Natural killer cell (primary cell): ENCODE measurements around the gene COL25A1. TPM values are rescaled to one million over a fixed set of nuclear protein-coding genes. Genes with fewer than 3 reads are reported as not detected.

ENCODE experiments used
- ATAC-seq, 3 donors: fragments of 150-1000 bp in 2 of 3; fragments of 200-7000 bp in 1 of 3; cut with Tn5 transposase; 1 replicate in 1 of 3; 2 replicates in 2 of 3; pipeline ENCODE4 v1.10.0; 2021; ENCODE audit warnings: mild to moderate bottlenecking in 2 of 3, moderate library complexity in 2 of 3
- DNase-seq, 2 donors: peaks; one replicate each; pipeline versions ENCODE4 v3.0.0 to v3.0.0-alpha.2; 2013 to 2021; ENCODE audit warnings: mixed read lengths in 1 of 2
- H3K27ac ChIP-seq: one replicate; pipeline ENCODE4 v1.5.1; 2013; ENCODE audit warnings: mild to moderate bottlenecking, low read length
- H3K27me3 ChIP-seq: one replicate; pipeline ENCODE4 v1.6.1; 2013; ENCODE audit warnings: low read length; ENCODE audit not compliant: control insufficient read depth, insufficient read depth
- H3K36me3 ChIP-seq: one replicate; pipeline ENCODE4 v1.6.1; 2013; ENCODE audit warnings: low read length; ENCODE audit not compliant: control insufficient read depth, insufficient read depth
- H3K4me1 ChIP-seq: one replicate; pipeline ENCODE4 v1.6.1; 2013; ENCODE audit warnings: low read length; ENCODE audit not compliant: control insufficient read depth, insufficient read depth
- H3K4me3 ChIP-seq: one replicate; pipeline ENCODE4 v1.5.1; 2013; ENCODE audit warnings: low read length
- H3K9me3 ChIP-seq: one replicate; pipeline ENCODE4 v1.6.1; 2013; ENCODE audit warnings: low read length; ENCODE audit not compliant: control insufficient read depth, insufficient read depth
- H3K27ac Mint-ChIP-seq, 2 donors: one replicate each; pipeline ENCODE4 v1.8.0; 2022; ENCODE audit warnings: mild to moderate bottlenecking in 2 of 2, mixed read lengths in 2 of 2, moderate library complexity in 1 of 2
- H3K27me3 Mint-ChIP-seq, 2 donors: one replicate each; pipeline ENCODE4 v1.8.0; 2022; ENCODE audit warnings: low read depth in 2 of 2, mixed read lengths in 2 of 2
- H3K36me3 Mint-ChIP-seq: one replicate; pipeline ENCODE4 v1.8.0; 2022; ENCODE audit warnings: mixed read lengths
- H3K4me1 Mint-ChIP-seq, 2 donors: one replicate each; pipeline ENCODE4 v1.8.0; 2022; ENCODE audit warnings: mixed read lengths in 2 of 2
- H3K4me3 Mint-ChIP-seq: one replicate; pipeline ENCODE4 v1.8.0; 2022; ENCODE audit warnings: mild to moderate bottlenecking, moderate library complexity, mixed read lengths
- H3K9me3 Mint-ChIP-seq, 2 donors: one replicate each; pipeline ENCODE4 v1.8.0; 2022; ENCODE audit warnings: mixed read lengths in 2 of 2
- WGBS: methylation state at CpG from one replicate; pipeline ENCODE4 v1.1.7; 2013; ENCODE audit warnings: missing lambda C conversion rate; ENCODE audit not compliant: insufficient coverage; 5-methylcytosine and 5-hydroxymethylcytosine counted together
- intact Hi-C: fragments of 100-400 bp; cut with micrococcal nuclease; formaldehyde crosslinking; loops from one replicate; pipeline ENCODE4 v1.14.2; 2022
- total RNA-seq, 4 donors: library from RNA; stranded (reverse); fragments of 120-200 nt in 1 of 4; gene quantifications; one replicate each; pipeline versions ENCODE4 v1.2.3 to v1.2.4, GENCODE V29; 2013 to 2022
- TF ChIP-seq, protein P1 (sequence below): fragments of 200-600 bp; IDR thresholded peaks from one replicate; pipeline ENCODE4 v1.8.0; 2022; ENCODE audit warnings: antibody characterized with exemption

The COL25A1 gene
- total RNA-seq, 3 donors from 2014 or later (not counting 1 experiment from before 2014, with no cell fraction given), result 0.08 TPM; not detected in 2

DNA sequence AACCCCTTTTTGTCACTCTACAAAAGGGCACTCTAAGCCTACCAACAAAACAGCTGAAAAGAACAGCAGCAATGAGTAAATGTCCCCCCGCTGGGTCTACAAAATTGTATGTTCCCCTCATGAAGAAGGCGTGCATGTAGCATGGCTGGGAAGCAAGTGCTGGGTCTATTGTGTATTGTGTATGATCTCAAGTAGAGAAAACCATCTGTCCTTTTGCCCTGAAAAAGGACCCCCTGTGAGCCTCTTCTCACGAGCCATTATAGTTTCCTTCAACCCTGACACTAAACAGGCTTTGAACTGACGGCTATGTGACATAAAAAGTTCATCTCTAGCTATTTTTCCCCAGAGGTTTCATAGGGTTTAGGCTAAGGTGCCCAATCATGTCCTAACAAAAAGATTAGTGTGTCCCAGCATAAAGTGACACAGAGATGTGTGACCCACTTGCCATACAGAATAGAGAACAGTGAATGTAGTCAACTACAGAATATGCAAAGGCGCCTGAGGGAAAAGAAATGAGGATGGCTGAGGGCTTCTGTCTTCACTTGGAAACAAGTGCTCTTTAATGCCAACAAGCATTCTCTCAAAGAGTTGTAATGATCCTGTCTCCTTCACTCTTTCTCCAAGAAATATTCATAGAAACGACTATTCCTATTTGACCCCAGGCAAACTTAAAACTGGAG, 27.3 kb downstream of the COL25A1 start:
- H3K36me3 Mint-ChIP-seq, result no peaks in the 10 kb centered on the region
- intact Hi-C loops, result no loop called here
- WGBS, result 88% methylated on average over 6 of the region's 6 CpGs

DNA sequence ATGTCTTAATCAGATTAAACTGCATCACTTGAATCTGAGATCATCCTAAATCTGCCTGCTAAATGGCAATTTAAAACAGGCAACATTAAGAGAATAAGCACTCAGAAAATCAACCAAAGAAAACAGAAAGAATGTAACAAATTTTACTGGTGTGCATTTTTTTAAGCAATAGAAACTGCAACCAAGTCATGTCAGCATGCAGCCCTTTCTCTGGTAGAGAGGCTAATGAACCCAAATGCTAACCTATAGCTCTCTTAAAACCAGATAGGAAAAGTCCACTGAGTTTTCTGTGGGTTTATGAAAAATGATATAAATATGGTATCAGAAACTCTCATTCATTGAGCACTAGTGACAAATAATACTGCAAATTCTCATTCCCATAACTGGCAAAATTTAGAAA, 35.6 kb downstream of the COL25A1 start:
- Mint-ChIP-seq H3K9me3 (no peaks in the 10 kb centered on the region), H3K27me3 (peaks cover 7 to 20% of the 10 kb centered on the region in 2 donors), H3K4me3 (no peak overlapping the region), H3K36me3 (no peaks in the 10 kb centered on the region), H3K27ac (no peak overlapping the region), H3K4me1 (no peaks in the 10 kb centered on the region)
- H3K36me3 ChIP-seq, result no peaks in the 10 kb centered on the region
- no peak overlapping the region for H3K4me3 ChIP-seq
- H3K9me3 ChIP-seq, result no peaks in the 10 kb centered on the region
- ATAC-seq (no peak), DNase-seq (no peak)
- H3K27ac ChIP-seq, result no peak overlapping the region
- intact Hi-C loops, result no loop called here
- no peaks in the 10 kb centered on the region for H3K4me1 ChIP-seq
- H3K27me3 ChIP-seq, result no peaks in the 10 kb centered on the region
- TF ChIP-seq, protein P1, sequence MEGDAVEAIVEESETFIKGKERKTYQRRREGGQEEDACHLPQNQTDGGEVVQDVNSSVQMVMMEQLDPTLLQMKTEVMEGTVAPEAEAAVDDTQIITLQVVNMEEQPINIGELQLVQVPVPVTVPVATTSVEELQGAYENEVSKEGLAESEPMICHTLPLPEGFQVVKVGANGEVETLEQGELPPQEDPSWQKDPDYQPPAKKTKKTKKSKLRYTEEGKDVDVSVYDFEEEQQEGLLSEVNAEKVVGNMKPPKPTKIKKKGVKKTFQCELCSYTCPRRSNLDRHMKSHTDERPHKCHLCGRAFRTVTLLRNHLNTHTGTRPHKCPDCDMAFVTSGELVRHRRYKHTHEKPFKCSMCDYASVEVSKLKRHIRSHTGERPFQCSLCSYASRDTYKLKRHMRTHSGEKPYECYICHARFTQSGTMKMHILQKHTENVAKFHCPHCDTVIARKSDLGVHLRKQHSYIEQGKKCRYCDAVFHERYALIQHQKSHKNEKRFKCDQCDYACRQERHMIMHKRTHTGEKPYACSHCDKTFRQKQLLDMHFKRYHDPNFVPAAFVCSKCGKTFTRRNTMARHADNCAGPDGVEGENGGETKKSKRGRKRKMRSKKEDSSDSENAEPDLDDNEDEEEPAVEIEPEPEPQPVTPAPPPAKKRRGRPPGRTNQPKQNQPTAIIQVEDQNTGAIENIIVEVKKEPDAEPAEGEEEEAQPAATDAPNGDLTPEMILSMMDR, result no peak

More for the DNA sequence above, 27.3 kb downstream of the COL25A1 start:
- no peaks in the 10 kb centered on the region for H3K9me3 Mint-ChIP-seq
- H3K9me3 ChIP-seq, result no peaks in the 10 kb centered on the region
- no peaks in the 10 kb centered on the region for H3K4me1 Mint-ChIP-seq
- peaks cover 2 to 14% of the 10 kb centered on the region in 2 donors for H3K27me3 Mint-ChIP-seq
- H3K27me3 ChIP-seq, result no peaks in the 10 kb centered on the region
- no peak for ATAC-seq
- TF ChIP-seq, protein P1, result no peak
- no peaks in the 10 kb centered on the region for H3K4me1 ChIP-seq
- no peak overlapping the region for H3K27ac Mint-ChIP-seq
- H3K4me3 ChIP-seq, result no peak overlapping the region
- no peak for DNase-seq
- no peak overlapping the region for H3K4me3 Mint-ChIP-seq
- no peaks in the 10 kb centered on the region for H3K36me3 ChIP-seq
- H3K27ac ChIP-seq, result no peak overlapping the region

DNA sequence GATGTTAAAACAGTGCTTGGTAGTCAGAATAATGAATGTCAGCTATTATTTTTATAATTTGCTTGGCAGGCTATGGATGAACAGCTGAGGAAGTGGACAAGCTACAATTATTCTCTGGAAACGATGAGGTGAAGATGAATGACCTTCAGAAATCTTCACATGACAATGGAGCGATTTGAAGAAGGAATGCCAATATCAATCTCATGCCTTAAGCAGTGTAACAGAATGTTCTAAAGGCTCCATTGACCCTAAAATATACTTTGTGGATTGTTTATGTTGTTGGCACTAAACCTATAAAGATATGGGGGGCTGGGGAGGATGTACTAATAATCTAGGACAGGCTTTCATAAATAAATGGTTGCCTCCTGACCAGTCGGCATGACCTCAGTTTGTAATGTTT, 36.2 kb downstream of the COL25A1 start:
- intact Hi-C loops, result no loop called here
- 87% methylated on average over 2 of the region's 3 CpGs for WGBS
- Mint-ChIP-seq H3K9me3 (no peaks in the 10 kb centered on the region), H3K4me1 (no peaks in the 10 kb centered on the region), H3K36me3 (no peaks in the 10 kb centered on the region), H3K27ac (no peak overlapping the region), H3K27me3 (peaks cover 7 to 20% of the 10 kb centered on the region in 2 donors), H3K4me3 (no peak overlapping the region)
- no peaks in the 10 kb centered on the region for H3K4me1 ChIP-seq
- no peak for DNase-seq
- no peak overlapping the region for H3K27ac ChIP-seq
- no peak overlapping the region for H3K4me3 ChIP-seq
- TF ChIP-seq, protein P1, result no peak
- H3K27me3 ChIP-seq, result no peaks in the 10 kb centered on the region
- no peak for ATAC-seq
- no peaks in the 10 kb centered on the region for H3K9me3 ChIP-seq
- H3K36me3 ChIP-seq, result no peaks in the 10 kb centered on the region

DNA sequence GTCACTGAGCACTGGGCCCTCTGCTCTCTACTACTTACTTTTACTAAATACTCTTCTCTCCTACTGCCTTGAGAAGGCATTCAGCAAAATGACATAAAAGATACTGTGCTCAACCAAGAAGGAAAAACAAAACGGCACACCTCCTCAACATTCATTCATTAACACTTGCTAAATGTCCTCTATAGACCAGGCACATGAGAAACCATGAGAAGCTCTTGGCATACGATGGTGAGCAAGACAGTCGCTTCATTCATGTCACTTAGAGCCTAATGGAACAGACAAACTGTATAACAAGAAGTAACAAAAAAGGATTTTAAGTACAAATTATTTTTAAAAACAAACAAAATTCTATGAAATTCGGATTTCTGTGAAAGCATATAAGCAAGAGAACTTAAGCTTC, 38.7 kb downstream of the COL25A1 start:
- Mint-ChIP-seq H3K27me3 (peaks cover 4 to 20% of the 10 kb centered on the region in 2 donors), H3K36me3 (no peaks in the 10 kb centered on the region), H3K4me1 (no peaks in the 10 kb centered on the region), H3K9me3 (no peaks in the 10 kb centered on the region), H3K27ac (no peak overlapping the region), H3K4me3 (no peak overlapping the region)
- no peak for ATAC-seq
- H3K27ac ChIP-seq, result no peak overlapping the region
- H3K9me3 ChIP-seq, result no peaks in the 10 kb centered on the region
- 83% methylated on average over 4 of the region's 4 CpGs for WGBS
- TF ChIP-seq, protein P1, result no peak
- DNase-seq, result no peak
- no peak overlapping the region for H3K4me3 ChIP-seq
- no peaks in the 10 kb centered on the region for H3K36me3 ChIP-seq
- no peaks in the 10 kb centered on the region for H3K4me1 ChIP-seq
- H3K27me3 ChIP-seq, result no peaks in the 10 kb centered on the region
- intact Hi-C loops, result no loop called here
